Peyer's patch (tissue), 4 donors: ENCODE measurements around the gene SELENON. TPM values are rescaled to one million over a fixed set of nuclear protein-coding genes. Genes with fewer than 3 reads are reported as not detected.

Experiments used
- DNase-seq, 3 donors: peaks; one replicate each; pipeline ENCODE4 v3.0.0-alpha.2; 2017 to 2019
- H3K27ac ChIP-seq, 4 donors: fragments of 200-600 bp; sonication (generic); one replicate each; pipeline ENCODE4 v1.5.1; 2016 to 2019
- H3K27me3 ChIP-seq, 2 donors: fragments of 200-600 bp; sonication (generic); one replicate each; pipeline ENCODE4 v1.5.1; 2019
- H3K36me3 ChIP-seq, 3 donors: fragments of 200-600 bp; sonication (generic); one replicate each; pipeline ENCODE4 v1.5.1; 2016 to 2019
- H3K4me1 ChIP-seq, 4 donors: fragments of 200-600 bp; sonication (generic); one replicate each; pipeline ENCODE4 v1.5.1; 2016 to 2019
- H3K4me3 ChIP-seq, 4 donors: fragments of 200-600 bp; sonication (generic); 1 replicate in 3 of 4; 2 replicates in 1 of 4; pipeline ENCODE4 v1.5.1; 2016 to 2019; ENCODE audit warnings: mild to moderate bottlenecking in 1 of 4
- H3K9me3 ChIP-seq, 4 donors: fragments of 200-600 bp; sonication (generic); one replicate each; pipeline ENCODE4 v1.5.1; 2016 to 2019; ENCODE audit warnings: mild to moderate bottlenecking in 1 of 4
- POLR2A ChIP-seq, 2 donors: fragments of 450-650 bp; IDR thresholded peaks; one replicate each; pipeline ENCODE4 v1.5.1; 2017; ENCODE audit warnings: antibody characterized with exemption in 2 of 2, mild to moderate bottlenecking in 2 of 2, moderate library complexity in 2 of 2
- total RNA-seq, 4 donors: library from RNA; depleted of rRNA; stranded (reverse); fragments of >200 nt; gene quantifications; one replicate each; pipeline ENCODE4 v1.1.0, GENCODE V29; 2016
- TF ChIP-seq, protein P1 (sequence below), 6 experiments: fragments of 450-650 bp in 4 of 6; fragments of 200-600 bp in 2 of 6; sonication (generic) in 1 of 6; IDR thresholded peaks; one replicate each; pipeline ENCODE4 v1.5.1; 2017 to 2019; ENCODE audit warnings: antibody characterized with exemption in 6 of 6, mild to moderate bottlenecking in 3 of 6, moderate library complexity in 1 of 6

Gene SELENON
- total RNA-seq, 4 donors from 2014 or later, result 16.1 to 30.1 (median 22.0) TPM

- Histone ChIP-seq H3K27me3 (no peaks in the 10 kb centered on the region), H3K36me3 (no peaks in the 10 kb centered on the region), H3K9me3 (no peaks in the 10 kb centered on the region), H3K27ac (no peak overlapping the region), H3K4me3 (no peak overlapping the region), H3K4me1 (peaks cover 0 to 9% (median 0%) of the 10 kb centered on the region in 4 donors)
- TF ChIP-seq, protein P1, sequence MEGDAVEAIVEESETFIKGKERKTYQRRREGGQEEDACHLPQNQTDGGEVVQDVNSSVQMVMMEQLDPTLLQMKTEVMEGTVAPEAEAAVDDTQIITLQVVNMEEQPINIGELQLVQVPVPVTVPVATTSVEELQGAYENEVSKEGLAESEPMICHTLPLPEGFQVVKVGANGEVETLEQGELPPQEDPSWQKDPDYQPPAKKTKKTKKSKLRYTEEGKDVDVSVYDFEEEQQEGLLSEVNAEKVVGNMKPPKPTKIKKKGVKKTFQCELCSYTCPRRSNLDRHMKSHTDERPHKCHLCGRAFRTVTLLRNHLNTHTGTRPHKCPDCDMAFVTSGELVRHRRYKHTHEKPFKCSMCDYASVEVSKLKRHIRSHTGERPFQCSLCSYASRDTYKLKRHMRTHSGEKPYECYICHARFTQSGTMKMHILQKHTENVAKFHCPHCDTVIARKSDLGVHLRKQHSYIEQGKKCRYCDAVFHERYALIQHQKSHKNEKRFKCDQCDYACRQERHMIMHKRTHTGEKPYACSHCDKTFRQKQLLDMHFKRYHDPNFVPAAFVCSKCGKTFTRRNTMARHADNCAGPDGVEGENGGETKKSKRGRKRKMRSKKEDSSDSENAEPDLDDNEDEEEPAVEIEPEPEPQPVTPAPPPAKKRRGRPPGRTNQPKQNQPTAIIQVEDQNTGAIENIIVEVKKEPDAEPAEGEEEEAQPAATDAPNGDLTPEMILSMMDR (IDR thresholded peaks at IDR 0.05), result no peak
- no peak for DNase-seq
Observed at GRCh38 chr1:25779894-25780293, 20.1 kb upstream of the SELENON start.

GRCh38 chr1:25780318-25781129, 19.5 kb upstream of the SELENON start:
- H3K27me3 ChIP-seq, result no peaks in the 10 kb centered on the region
- no peaks in the 10 kb centered on the region for H3K9me3 ChIP-seq
- no peak overlapping the region for H3K4me3 ChIP-seq
- no peak for DNase-seq
- no peaks in the 10 kb centered on the region for H3K36me3 ChIP-seq
- TF ChIP-seq POLR2A (IDR thresholded peaks at IDR 0.05), result no peak
- TF ChIP-seq, protein P1 (IDR thresholded peaks at IDR 0.05), result no peak
- H3K4me1 ChIP-seq, result peaks cover 0 to 5% (median 0%) of the 10 kb centered on the region in 4 donors
- H3K27ac ChIP-seq, result no peak overlapping the region

- no peaks in the 10 kb centered on the region for H3K4me1 ChIP-seq
- TF ChIP-seq POLR2A (IDR thresholded peaks at IDR 0.05), result no peak
- TF ChIP-seq, protein P1 (IDR thresholded peaks at IDR 0.05), result no peak
- no peak for DNase-seq
- no peak overlapping the region for H3K4me3 ChIP-seq
- H3K27ac ChIP-seq, result no peak overlapping the region
- no peaks in the 10 kb centered on the region for H3K27me3 ChIP-seq
- no peaks in the 10 kb centered on the region for H3K36me3 ChIP-seq
- no peaks in the 10 kb centered on the region for H3K9me3 ChIP-seq
Observed at GRCh38 chr1:25781130-25781433, 18.9 kb upstream of the SELENON start.

- no peaks in the 10 kb centered on the region for H3K4me1 ChIP-seq
- no peaks in the 10 kb centered on the region for H3K36me3 ChIP-seq
- DNase-seq, result no peak
Observed at GRCh38 chr1:25782608-25783201, 17.3 kb upstream of the SELENON start.

DNA sequence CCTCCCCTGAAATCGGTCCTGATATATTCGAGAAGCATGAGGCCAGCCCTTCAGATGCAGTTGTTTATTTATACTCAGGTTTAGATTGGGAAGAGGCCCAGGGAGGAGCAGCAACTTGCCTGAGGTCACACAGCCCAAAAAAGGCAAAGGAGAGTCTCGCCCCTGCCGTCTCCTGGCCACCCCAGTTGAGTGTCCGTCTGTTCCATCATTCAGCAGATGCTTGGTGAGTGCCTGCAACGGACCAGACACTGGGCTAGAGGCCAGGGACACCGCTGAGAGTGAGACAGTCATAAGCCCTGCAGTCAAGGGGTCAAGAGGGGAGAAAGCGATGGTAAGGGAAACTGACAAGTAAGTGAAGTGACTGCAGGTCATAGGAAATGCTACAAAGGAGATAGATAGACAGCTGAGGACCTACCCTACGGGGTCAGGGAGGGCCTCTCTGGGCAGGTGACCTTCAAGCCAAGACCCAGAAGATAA, 15.4 kb upstream of the SELENON start:
- no peaks in the 10 kb centered on the region for H3K4me1 ChIP-seq
- no peak overlapping the region for H3K4me3 ChIP-seq
- H3K27ac ChIP-seq, result no peak overlapping the region
- H3K27me3 ChIP-seq, result no peaks in the 10 kb centered on the region
- no peaks in the 10 kb centered on the region for H3K36me3 ChIP-seq
- TF ChIP-seq POLR2A (IDR thresholded peaks at IDR 0.05), result no peak
- TF ChIP-seq, protein P1 (IDR thresholded peaks at IDR 0.05), result no peak
- DNase-seq, result no peak
- H3K9me3 ChIP-seq, result no peaks in the 10 kb centered on the region

More at GRCh38 chr1:25782608-25783201, 17.3 kb upstream of the SELENON start:
- Histone ChIP-seq H3K9me3 (no peaks in the 10 kb centered on the region), H3K27me3 (no peaks in the 10 kb centered on the region), H3K27ac (no peak overlapping the region), H3K4me3 (no peak overlapping the region)
- TF ChIP-seq POLR2A (IDR thresholded peaks at IDR 0.05), result no peak
- TF ChIP-seq, protein P1 (IDR thresholded peaks at IDR 0.05), result no peak
